Activated T-helper 17 cell treated with anti-CD3 and anti-CD28 coated beads, Interleukin-2, amount 50 U/mL, for 72 hours (primary cell): ENCODE data around the gene AFDN. TPM values are rescaled to one million over a fixed set of nuclear protein-coding genes. Genes with fewer than 3 reads are reported as not detected.

ENCODE experiments used
- ATAC-seq: fragments of 150-1000 bp; cut with Tn5 transposase; replicated peaks from 2 replicates; pipeline ENCODE4 v1.10.0; 2021; ENCODE audit warnings: mild to moderate bottlenecking, moderate library complexity
- H3K27ac Mint-ChIP-seq: one replicate; pipeline ENCODE4 v1.8.0; 2022; ENCODE audit warnings: mixed read lengths
- H3K27me3 Mint-ChIP-seq: one replicate; pipeline ENCODE4 v1.8.0; 2022; ENCODE audit warnings: mixed read lengths
- H3K36me3 Mint-ChIP-seq: one replicate; pipeline ENCODE4 v1.8.0; 2022; ENCODE audit warnings: low read depth, mild to moderate bottlenecking, mixed read lengths
- H3K4me1 Mint-ChIP-seq: one replicate; pipeline ENCODE4 v1.8.0; 2022; ENCODE audit warnings: mixed read lengths
- H3K4me3 Mint-ChIP-seq: one replicate; pipeline ENCODE4 v1.8.0; 2022; ENCODE audit warnings: mild to moderate bottlenecking, mixed read lengths
- H3K9me3 Mint-ChIP-seq: one replicate; pipeline ENCODE4 v1.8.0; 2022; ENCODE audit warnings: mixed read lengths
- total RNA-seq, 2 donors: library from RNA; stranded (reverse); gene quantifications; one replicate each; pipeline ENCODE4 v1.2.3, GENCODE V29; 2022

Gene AFDN
- total RNA-seq, 2 donors from 2014 or later, result 56.3 to 107 TPM

- H3K9me3 Mint-ChIP-seq, result peaks cover 7% of the 10 kb centered on the region
- ATAC-seq, result no peak
- no peak overlapping the region for H3K4me3 Mint-ChIP-seq
- H3K27ac Mint-ChIP-seq, result no peak overlapping the region
- no peaks in the 10 kb centered on the region for H3K36me3 Mint-ChIP-seq
- no peaks in the 10 kb centered on the region for H3K4me1 Mint-ChIP-seq
- no peaks in the 10 kb centered on the region for H3K27me3 Mint-ChIP-seq
Measured at GRCh38 chr6:168005796-168006195, 179.1 kb downstream of the AFDN start.

DNA sequence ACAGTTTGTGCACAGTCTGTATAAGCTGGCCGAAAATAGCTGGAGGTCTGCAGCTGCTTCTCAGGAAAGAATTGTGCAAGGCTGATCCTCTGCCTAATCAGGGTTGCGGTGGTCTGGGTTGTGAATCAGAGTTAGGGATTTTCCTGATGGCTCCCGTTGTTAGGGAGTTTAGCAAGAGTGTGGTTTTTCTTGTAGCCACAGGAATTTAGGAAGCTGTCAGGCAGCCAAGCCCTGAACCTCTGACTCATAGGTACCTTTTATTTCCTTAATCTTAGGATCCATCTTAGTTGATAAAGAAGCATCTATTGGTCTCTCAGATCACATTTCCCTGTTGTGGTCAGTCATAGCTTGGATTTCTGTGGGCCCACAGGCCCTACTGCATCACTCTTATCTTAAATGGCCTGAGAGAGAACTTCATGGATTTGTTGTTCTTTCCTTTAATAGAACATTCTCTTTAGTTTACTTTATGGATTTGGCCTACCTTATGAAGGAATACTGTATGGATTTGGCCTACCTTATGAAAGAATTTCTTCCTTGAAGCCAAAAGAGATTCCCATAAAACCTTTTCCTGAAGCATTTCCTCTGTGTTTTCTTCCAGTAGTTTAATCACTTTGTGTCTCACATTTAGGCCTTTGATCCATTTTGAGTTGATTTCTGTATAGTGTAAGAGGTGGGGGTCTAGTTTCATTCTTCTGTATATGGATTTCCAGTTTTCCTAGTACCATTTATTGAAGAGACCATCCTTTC lies 181.1 kb downstream of the AFDN start:
- Mint-ChIP-seq H3K27me3 (no peaks in the 10 kb centered on the region), H3K9me3 (peaks cover 20% of the 10 kb centered on the region), H3K27ac (no peak overlapping the region), H3K36me3 (no peaks in the 10 kb centered on the region), H3K4me3 (no peak overlapping the region), H3K4me1 (no peaks in the 10 kb centered on the region)
- ATAC-seq, result peak; percentile 34

DNA sequence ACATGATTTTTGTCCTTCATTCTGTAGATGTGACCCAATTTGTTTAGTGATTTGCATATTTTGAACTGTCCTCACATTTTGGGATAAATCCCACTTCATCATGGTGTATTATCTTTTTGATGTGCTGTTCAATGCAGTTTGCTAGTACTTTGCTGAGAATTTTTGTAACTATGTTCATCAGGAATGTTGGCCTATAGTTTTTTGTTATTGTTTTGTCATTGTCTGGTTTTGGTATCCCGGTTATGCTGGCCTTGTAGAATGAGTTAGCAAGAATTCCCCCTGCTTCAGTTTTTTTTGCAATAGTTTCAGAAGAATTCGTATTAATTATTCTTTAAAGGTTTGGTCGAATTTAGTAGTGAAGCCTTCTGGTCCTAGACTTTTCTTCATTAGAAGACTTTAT lies 182.6 kb downstream of the AFDN start:
- Mint-ChIP-seq H3K36me3 (no peaks in the 10 kb centered on the region), H3K27ac (no peak overlapping the region), H3K9me3 (peaks cover 20% of the 10 kb centered on the region), H3K4me3 (no peak overlapping the region), H3K27me3 (no peaks in the 10 kb centered on the region), H3K4me1 (no peaks in the 10 kb centered on the region)
- no peak for ATAC-seq

- H3K4me3 Mint-ChIP-seq, result no peak overlapping the region
- ATAC-seq, result no peak
Measured at GRCh38 chr6:168011291-168011690, 184.6 kb downstream of the AFDN start.

GRCh38 chr6:168012431-168013249 lies 185.9 kb downstream of the AFDN start:
- Mint-ChIP-seq H3K4me1 (no peaks in the 10 kb centered on the region), H3K4me3 (no peak overlapping the region), H3K27me3 (peaks cover 11% of the 10 kb centered on the region), H3K27ac (no peak overlapping the region), H3K9me3 (peaks cover 20% of the 10 kb centered on the region), H3K36me3 (no peaks in the 10 kb centered on the region)
- no peak for ATAC-seq

More at GRCh38 chr6:168011291-168011690, 184.6 kb downstream of the AFDN start:
- H3K27ac Mint-ChIP-seq, result no peak overlapping the region
- peaks cover 20% of the 10 kb centered on the region for H3K9me3 Mint-ChIP-seq
- H3K4me1 Mint-ChIP-seq, result no peaks in the 10 kb centered on the region
- H3K36me3 Mint-ChIP-seq, result no peaks in the 10 kb centered on the region
- peaks cover 5% of the 10 kb centered on the region for H3K27me3 Mint-ChIP-seq

GRCh38 chr6:168013250-168013915 lies 186.7 kb downstream of the AFDN start:
- Mint-ChIP-seq H3K4me1 (no peaks in the 10 kb centered on the region), H3K27me3 (peaks cover 11% of the 10 kb centered on the region)

DNA sequence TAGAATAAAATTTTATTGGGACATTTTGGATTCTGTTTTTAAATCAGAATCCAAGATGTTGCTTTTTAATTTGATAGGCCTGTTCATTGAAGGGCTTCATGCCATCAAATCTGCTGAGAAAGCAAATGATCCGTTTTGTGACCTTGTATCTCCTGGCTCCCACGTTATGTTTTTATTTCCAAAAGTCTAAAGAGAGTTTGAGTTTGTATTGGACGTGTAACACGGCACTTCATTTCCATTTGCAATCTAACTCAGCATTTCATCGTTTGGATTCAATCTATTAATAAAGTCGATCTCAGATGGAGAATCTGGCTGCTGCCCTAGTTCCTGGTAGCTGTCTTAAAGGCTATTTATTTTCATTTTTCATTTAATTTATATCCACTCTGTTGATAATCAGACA lies 187.7 kb downstream of the AFDN start:
- no peaks in the 10 kb centered on the region for H3K4me1 Mint-ChIP-seq

More at GRCh38 chr6:168013250-168013915, 186.7 kb downstream of the AFDN start:
- Mint-ChIP-seq H3K4me3 (no peak overlapping the region), H3K27ac (no peak overlapping the region), H3K36me3 (no peaks in the 10 kb centered on the region), H3K9me3 (peaks cover 20% of the 10 kb centered on the region)
- no peak for ATAC-seq

DNA sequence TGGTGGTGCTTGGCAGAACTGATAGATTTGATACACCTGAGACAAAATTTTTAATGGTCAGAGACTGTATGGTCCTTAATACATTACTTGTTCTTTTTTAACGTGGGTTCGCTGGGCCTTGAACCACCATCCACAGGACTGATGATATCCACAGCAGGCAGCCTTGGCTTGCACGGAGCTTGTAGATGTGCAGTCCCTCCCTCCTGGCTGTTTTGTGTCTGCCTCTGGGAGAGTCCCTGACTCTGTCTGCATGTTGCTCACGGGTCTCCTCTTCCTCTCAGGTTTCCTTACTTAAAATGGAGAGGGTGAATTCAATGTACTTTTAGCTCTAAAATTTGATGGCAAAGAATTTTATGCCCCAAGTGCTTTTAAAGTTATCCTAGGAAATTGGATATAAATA lies 188.3 kb downstream of the AFDN start:
- Mint-ChIP-seq H3K9me3 (peaks cover 20% of the 10 kb centered on the region), H3K4me1 (no peaks in the 10 kb centered on the region), H3K36me3 (no peaks in the 10 kb centered on the region), H3K4me3 (no peak overlapping the region), H3K27me3 (peaks cover 11% of the 10 kb centered on the region), H3K27ac (no peak overlapping the region)
- no peak for ATAC-seq

More for the DNA sequence above, 187.7 kb downstream of the AFDN start:
- Mint-ChIP-seq H3K9me3 (peaks cover 20% of the 10 kb centered on the region), H3K27me3 (peaks cover 11% of the 10 kb centered on the region), H3K36me3 (no peaks in the 10 kb centered on the region), H3K4me3 (no peak overlapping the region), H3K27ac (no peak overlapping the region)
- ATAC-seq, result no peak

GRCh38 chr6:168015482-168016175 lies 188.9 kb downstream of the AFDN start:
- Mint-ChIP-seq H3K4me3 (no peak overlapping the region), H3K36me3 (no peaks in the 10 kb centered on the region), H3K4me1 (no peaks in the 10 kb centered on the region), H3K27me3 (peaks cover 11% of the 10 kb centered on the region), H3K9me3 (peaks cover 15% of the 10 kb centered on the region), H3K27ac (no peak overlapping the region)
- ATAC-seq, result no peak

DNA sequence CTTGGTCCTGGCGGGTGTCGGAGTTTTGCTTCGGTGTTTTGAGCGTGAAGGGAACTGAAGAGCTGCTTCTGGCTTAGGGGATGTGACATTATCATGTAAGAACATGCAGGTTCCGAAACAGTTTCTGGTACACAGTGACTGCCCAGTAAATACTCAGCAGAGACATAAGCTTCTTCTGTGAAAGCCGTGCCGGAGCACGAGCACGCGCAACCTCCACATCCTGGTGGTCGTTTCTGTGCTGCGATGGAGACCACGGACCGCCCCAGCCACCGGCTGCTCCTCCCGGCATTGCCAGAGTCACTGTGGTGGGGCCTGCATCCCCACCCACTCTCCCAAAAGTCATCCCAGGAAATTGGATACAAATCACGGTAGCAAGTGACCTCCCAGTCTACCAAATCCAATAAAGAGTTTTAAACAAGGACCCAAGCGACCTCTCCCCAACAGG lies 189.5 kb downstream of the AFDN start:
- Mint-ChIP-seq H3K4me3 (no peak overlapping the region), H3K4me1 (no peaks in the 10 kb centered on the region), H3K9me3 (peaks cover 9% of the 10 kb centered on the region), H3K27me3 (peaks cover 11% of the 10 kb centered on the region), H3K27ac (no peak overlapping the region), H3K36me3 (no peaks in the 10 kb centered on the region)
- no peak for ATAC-seq

DNA sequence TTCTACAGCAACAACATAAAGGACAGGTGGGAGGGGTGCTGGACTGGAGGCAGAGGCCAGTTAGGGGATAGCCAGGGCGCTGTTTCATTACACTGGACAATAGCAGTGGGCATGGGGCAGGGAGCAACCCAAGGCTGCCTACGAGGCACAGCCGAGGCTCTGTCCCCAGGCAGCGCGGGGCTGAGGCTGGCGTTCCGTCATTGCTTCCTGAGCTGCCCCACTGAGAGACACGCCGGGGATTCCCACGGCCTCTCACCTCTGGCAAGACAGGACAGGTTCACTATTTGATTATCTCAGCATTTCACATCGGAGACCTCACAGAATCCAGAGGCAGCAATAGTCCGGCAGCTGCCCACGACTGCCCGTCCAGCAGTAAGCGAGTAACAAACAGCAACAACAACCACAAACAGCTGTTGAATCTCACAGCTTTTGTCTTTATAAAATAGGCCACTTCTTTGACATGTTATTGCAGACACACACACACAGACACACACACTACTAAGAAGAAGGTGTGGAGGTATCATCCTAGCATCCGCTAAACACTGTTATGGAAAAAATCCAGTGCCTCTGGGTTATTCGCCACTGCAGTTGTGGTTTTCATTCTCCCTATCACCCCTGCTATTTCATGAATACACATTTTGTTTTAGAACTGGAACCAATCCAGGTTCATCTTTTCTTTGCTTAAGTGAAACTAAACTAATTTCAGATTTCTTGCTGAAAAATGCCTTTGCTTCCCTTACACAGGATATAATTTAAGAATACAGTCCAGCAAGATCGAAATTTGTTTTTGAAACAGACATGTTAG lies 190.2 kb downstream of the AFDN start:
- H3K27ac Mint-ChIP-seq, result no peak overlapping the region
- no peaks in the 10 kb centered on the region for H3K36me3 Mint-ChIP-seq
- H3K27me3 Mint-ChIP-seq, result peaks cover 11% of the 10 kb centered on the region
- ATAC-seq, result no peak
- H3K4me3 Mint-ChIP-seq, result no peak overlapping the region
- no peaks in the 10 kb centered on the region for H3K4me1 Mint-ChIP-seq
- H3K9me3 Mint-ChIP-seq, result peaks cover 3% of the 10 kb centered on the region

- no peaks in the 10 kb centered on the region for H3K36me3 Mint-ChIP-seq
- ATAC-seq, result no peak
- peaks cover 11% of the 10 kb centered on the region for H3K27me3 Mint-ChIP-seq
- no peak overlapping the region for H3K27ac Mint-ChIP-seq
- no peak overlapping the region for H3K4me3 Mint-ChIP-seq
- H3K9me3 Mint-ChIP-seq, result no peaks in the 10 kb centered on the region
- H3K4me1 Mint-ChIP-seq, result no peaks in the 10 kb centered on the region
Measured at GRCh38 chr6:168017629-168018028, 190.9 kb downstream of the AFDN start.

GRCh38 chr6:168018664-168019063 lies 192.0 kb downstream of the AFDN start:
- H3K36me3 Mint-ChIP-seq, result no peaks in the 10 kb centered on the region
- no peak overlapping the region for H3K27ac Mint-ChIP-seq
- H3K27me3 Mint-ChIP-seq, result peaks cover 11% of the 10 kb centered on the region
- no peak overlapping the region for H3K4me3 Mint-ChIP-seq
- no peak for ATAC-seq
- no peaks in the 10 kb centered on the region for H3K9me3 Mint-ChIP-seq
- no peaks in the 10 kb centered on the region for H3K4me1 Mint-ChIP-seq
